ENCODE measurements around the gene RAB35. TPM values are rescaled to one million over a fixed set of nuclear protein-coding genes. Genes with fewer than 3 reads are reported as not detected.

The RAB35 gene
- total RNA-seq, 4 donors from 2014 or later = 17.5 to 28.2 (median 21.9) TPM

DNA sequence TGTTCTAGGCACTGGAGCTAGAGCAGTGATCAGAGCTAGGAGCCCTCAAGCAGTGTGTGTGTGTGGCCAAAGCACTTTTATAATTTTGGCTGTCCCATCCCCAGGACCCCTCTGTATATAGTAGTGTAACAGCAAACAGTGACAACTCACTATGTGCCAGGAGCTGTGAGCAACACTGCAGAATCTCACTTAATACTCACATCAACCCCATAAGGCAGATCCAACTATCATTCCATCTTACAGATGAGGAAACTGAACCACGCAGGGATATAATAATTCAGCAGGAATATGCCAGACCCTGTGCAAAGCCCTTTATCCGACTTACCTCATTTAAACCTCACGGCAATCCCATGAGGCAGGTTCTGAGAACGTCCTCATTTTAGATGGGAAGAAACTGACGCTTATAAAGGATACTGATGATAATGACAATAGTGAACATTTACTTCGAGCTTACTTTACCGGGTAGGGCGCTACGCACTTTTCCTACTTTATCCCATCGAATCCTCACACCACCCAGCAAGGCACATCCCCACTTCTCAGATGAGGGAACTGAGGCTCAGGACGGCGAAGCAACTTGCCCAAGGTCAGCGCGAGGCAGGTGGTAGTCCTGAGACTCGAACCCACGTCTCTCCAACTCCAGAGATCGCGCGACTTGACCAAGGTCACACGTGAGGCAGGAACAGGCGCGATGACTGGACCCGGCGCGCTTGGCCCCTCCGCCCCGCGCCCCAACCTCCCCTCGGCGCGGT is 687 bp downstream of the RAB35 start:
- TF ChIP-seq CTCF (IDR thresholded peaks at IDR 0.05; ENCODE audit: low read depth) = no peak

DNA sequence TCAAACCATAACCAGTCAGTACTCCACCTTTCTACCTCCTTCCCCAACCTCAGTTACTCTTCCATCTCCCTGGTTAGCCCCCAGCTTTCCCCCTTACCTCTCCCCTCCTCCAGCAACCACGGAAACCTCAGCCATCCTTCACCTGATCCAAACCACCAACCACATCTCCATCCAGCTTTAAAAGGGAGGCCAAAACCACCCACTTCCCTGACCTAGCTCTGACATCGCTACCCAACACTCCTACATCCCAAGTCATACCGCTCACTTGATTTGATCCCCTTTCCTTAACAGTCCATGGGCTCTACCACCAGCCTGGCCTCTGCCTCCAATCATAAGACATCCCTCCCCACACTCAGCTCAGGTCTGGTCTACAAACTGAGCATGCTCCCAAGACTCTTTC is 1.5 kb downstream of the RAB35 start:
- TF ChIP-seq CTCF (IDR thresholded peaks at IDR 0.05; ENCODE audit: low read depth) = no peak

- no peak for TF ChIP-seq CTCF (IDR thresholded peaks at IDR 0.05; ENCODE audit: low read depth)
These were observed 5.7 kb downstream of the RAB35 start for GRCh38 chr12:120110550-120111501.

DNA sequence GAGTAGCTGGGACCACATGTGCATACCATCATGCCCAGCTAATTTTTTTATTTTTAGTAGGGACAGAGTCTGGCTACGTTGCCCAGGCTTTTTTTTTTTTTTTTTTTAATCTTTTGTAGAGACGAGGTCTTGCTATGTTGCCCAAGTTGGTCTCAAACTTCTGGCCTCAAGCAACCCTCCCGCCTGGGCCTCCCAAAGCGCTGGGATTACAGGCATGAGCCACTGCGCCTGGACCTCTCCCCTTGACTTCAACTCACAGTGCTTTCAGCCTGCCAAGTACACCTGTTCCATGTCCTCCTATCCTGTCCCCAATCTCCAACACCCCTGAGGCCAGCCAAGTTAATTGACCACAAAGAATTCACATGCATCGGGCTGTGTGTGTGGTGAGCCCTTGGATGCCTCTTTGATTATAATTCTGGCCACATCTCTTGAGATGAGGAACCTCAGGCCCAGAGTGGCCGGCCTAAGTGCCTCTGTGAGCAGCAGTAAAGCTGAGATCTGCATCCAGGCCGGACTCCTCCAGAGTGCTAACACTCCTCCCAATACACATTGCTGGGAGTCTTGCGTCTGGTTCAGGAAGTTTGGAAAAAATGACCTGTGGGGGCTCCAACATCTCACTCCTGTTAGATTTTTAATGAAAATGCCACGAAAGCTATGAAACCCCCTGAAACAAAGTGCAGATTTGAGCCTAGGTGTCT is 6.8 kb downstream of the RAB35 start:
- TF ChIP-seq CTCF (IDR thresholded peaks at IDR 0.05; ENCODE audit: low read depth) = no peak

- no peak for TF ChIP-seq CTCF (IDR thresholded peaks at IDR 0.05; ENCODE audit: low read depth)
These were observed 10.4 kb downstream of the RAB35 start for GRCh38 chr12:120106151-120106550.

GRCh38 chr12:120103371-120103770 is 13.2 kb downstream of the RAB35 start:
- TF ChIP-seq CTCF (IDR thresholded peaks at IDR 0.05; ENCODE audit: low read depth) = no peak

DNA sequence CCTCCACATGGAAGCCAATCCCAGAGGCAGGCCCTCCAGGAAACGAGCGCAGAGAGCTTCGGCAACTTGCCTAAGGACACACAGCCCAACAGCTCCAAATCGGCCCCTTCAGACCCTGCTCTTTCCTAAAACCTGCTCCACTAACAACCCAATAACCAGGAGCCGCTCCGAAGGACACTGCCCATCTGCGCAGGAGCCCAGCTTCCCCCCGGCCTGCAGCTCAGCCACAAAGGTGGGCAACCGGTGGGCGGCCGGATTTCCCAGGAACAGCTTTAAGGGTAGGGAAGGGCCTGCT is 13.6 kb downstream of the RAB35 start:
- TF ChIP-seq CTCF (IDR thresholded peaks at IDR 0.05; ENCODE audit: low read depth) = no peak

Measured in subcutaneous adipose tissue (tissue), 4 donors.